Femur (tissue), 1 donor: ENCODE data around the gene AIP.
"Not testable (repeated sequence)": the region's sequence is repeated elsewhere in the genome, so short reads cannot be mapped to it uniquely, and the experiment has no call there.

Source experiments
- DNase-seq: peaks from one replicate; pipeline ENCODE4 v3.0.0-alpha.2; 2017

The AIP gene

GRCh38 chr11:67507864-67508485, 25.1 kb downstream of the AIP start, which contains the start of gene CDK2AP2:
CDK2AP2 (minus strand) TSS chr11:67508162; CDS start chr11:67508082, 80 bp downstream.
- DNase-seq = peak; percentile 98

GRCh38 chr11:67508486-67509121, 25.8 kb downstream of the AIP start:
- peak; percentile 97 for DNase-seq

- no peak for DNase-seq
Observed at GRCh38 chr11:67510023-67510345, 27.2 kb downstream of the AIP start.

- not testable (repeated sequence) for DNase-seq
Observed at GRCh38 chr11:67511558-67511957, 28.7 kb downstream of the AIP start.

- no peak for DNase-seq
Observed at GRCh38 chr11:67514116-67514515, 31.3 kb downstream of the AIP start.

- no peak for DNase-seq
Observed at GRCh38 chr11:67516806-67517205, 34.0 kb downstream of the AIP start.

- DNase-seq = no peak
Observed at GRCh38 chr11:67517784-67518552, 35.1 kb downstream of the AIP start.

GRCh38 chr11:67519726-67520125, 36.9 kb downstream of the AIP start:
- DNase-seq = no peak

GRCh38 chr11:67520856-67521824, 38.3 kb downstream of the AIP start:
- no peak for DNase-seq

- no peak for DNase-seq
Observed at GRCh38 chr11:67521924-67522323, 39.1 kb downstream of the AIP start.

GRCh38 chr11:67522338-67522737, 39.5 kb downstream of the AIP start:
- DNase-seq = no peak

GRCh38 chr11:67522844-67523555, 40.2 kb downstream of the AIP start, which contains the start of gene CABP2:
CABP2 (minus strand) TSS chr11:67523446; CDS start chr11:67523326, 120 bp downstream.
- DNase-seq = no peak

GRCh38 chr11:67523556-67524479, 41.0 kb downstream of the AIP start:
- DNase-seq = no peak

- no peak for DNase-seq
Observed at GRCh38 chr11:67524480-67524808, 41.6 kb downstream of the AIP start.

GRCh38 chr11:67525275-67525976, 42.6 kb downstream of the AIP start:
- DNase-seq = no peak

GRCh38 chr11:67528376-67528775, 45.5 kb downstream of the AIP start:
- no peak for DNase-seq

GRCh38 chr11:67530282-67530592, 47.4 kb downstream of the AIP start:
- no peak for DNase-seq

GRCh38 chr11:67532889-67533288, 50.1 kb downstream of the AIP start:
- no peak for DNase-seq

GRCh38 chr11:67534070-67534679, 51.3 kb downstream of the AIP start:
- DNase-seq = no peak

- DNase-seq = no peak
Observed at GRCh38 chr11:67535561-67535960, 52.7 kb downstream of the AIP start.
